SH-SY5Y (cell line): ENCODE results near the gene ZNF74.

Experiments used
- GATA2 ChIP-seq: IDR thresholded peaks from 2 replicates; pipeline ENCODE4 v1.6.1; 2011; ENCODE audit warnings: mild to moderate bottlenecking, low read depth, low read length
- GATA3 ChIP-seq: IDR thresholded peaks from 2 replicates; pipeline ENCODE4 v1.6.1; 2011; ENCODE audit warnings: low read depth, mild to moderate bottlenecking, low read length, moderate library complexity

DNA sequence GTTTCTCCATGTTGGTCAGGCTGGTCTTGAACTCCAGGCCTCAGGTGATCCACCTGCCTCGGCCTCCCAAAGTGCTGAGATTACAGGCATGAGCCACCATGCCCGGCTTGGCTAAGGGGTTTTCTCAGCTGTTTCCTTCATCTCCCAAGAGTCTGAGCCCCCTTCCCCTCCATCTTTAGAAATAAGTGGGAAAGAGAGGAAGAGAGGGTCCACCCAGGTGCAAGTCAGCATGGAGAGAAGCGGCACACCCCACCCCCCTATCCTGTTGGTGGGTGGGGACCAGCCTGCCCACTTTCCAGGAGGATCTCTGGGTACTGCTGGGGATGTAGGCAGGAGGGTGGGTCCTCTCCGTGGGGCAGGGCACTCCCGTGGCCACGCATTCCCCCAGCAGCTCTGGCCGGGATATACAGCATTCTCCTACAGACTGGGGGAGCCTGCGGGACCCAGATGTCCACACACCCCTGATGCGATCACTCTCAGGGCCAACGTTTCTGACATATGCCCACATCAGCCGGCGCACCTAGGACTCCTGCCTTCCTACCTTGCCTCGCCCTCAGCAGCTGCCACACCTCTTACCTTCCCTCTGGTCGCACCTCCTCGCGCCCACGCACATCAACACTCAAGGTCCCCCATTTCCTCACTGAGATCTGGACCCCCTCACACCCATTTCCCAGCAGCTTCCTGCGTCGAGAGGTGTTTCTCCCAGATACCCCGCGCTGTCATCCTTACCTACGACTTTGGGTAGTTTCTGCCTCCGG lies 34.7 kb downstream of the ZNF74 start:
- no peak for TF ChIP-seq GATA2
- no peak for TF ChIP-seq GATA3
